GM21360 (cell line): ENCODE results near the gene TIMM23.
"Not testable (repeated sequence)": the region's sequence is repeated elsewhere in the genome, so short reads cannot be mapped to it uniquely, and the experiment has no call there.

Source experiments
- ATAC-seq: cut with Tn5 transposase; IDR thresholded peaks from one replicate; pipeline ENCODE4 v1.9.1; 2021; ENCODE audit warnings: mild to moderate bottlenecking, moderate library complexity; ENCODE audit not compliant: unreplicated experiment

The TIMM23 gene

DNA sequence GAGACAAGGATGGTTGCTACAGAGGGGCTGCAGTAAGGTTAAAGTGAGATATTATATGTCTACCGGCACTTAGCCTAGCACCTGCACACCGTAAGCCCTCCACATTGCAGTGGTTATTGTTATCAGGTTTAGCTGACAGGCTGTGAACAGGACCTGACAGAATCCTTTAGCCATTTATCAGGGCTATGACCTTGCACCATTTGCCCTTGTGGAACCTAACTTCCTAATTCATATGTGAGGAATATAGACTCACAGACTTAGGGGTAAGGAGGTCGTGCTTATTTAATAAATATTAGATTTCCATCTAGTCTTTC, 48.0 kb downstream of the TIMM23 start:
- no peak for ATAC-seq

DNA sequence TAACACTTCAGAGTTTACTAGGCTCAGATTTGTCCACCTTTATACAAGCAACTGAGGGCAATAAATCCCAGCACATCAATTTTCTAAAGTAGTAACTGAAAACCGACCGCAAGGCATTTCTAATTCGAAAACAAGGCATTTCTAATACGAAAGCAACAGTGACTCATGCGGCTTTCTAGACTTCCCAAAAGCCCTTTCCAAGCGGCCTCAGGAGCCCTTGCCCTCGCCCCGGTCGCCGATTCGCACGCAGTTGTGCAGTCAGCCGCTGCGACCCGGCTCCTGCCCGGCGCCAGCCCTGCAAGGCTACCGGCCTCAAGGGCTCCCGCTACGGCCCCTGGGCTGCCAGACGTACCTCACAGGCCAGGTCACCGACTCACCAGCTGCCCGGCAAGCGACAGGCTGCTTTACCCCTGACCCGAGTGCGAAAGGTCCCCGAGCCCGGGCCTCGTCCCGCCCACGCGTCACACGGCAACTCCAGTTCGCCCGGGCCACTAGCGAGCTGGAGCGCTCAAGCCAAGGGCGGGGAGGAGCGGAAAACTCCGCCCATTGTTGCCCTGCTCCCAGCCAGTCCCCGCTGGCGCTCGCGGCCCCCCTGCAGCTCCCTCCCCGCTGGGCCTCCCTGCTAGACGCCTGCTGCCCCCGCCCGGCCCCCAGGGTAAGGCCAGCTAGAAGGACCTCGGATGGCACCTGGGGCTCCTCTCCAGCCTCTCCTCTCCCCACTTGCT, 50.9 kb downstream of the TIMM23 start:
- ATAC-seq: peak; percentile 89

DNA sequence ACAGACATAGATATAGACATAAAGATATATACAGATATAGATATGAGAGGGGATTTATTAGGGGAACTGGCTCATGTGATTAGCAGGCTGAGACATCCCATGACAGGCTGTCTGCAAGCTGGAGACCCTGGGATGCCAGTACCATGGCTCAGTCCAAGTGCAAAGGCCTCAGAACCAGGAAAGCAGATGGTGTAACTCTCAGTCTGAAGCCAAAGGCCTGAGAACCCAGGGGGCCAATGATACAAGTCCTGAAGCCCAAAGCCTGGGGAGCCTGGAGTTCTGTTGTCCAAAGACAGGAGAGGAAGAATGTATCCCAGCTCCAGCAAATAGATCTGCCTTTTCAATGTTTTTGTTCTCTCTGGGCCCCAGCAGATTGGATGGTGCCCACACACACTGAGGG, 52.7 kb downstream of the TIMM23 start:
- no peak for ATAC-seq

DNA sequence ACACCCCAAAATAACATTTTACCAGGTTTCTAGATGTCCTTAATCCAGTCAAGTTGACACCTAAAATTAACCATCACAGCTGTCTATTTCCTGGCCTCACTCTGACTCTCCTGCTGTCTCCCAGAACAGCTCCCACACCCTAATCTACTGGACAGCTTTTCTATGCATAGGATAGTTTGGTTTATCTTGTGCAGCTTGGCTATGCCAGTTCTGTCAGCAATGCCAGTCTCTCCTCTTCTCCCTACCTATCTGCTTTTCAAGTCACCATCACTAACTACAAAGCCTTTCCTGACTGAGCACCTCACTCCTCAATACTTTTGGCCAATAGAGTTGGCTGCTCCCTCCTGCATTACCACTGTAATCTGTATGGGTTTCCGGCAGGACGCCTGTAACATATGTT, 53.1 kb downstream of the TIMM23 start:
- no peak for ATAC-seq

GRCh38 chr10:46026106-46026505, 53.8 kb downstream of the TIMM23 start:
- ATAC-seq: no peak

- no peak for ATAC-seq
Observed at GRCh38 chr10:46028584-46029460, 56.5 kb downstream of the TIMM23 start.

DNA sequence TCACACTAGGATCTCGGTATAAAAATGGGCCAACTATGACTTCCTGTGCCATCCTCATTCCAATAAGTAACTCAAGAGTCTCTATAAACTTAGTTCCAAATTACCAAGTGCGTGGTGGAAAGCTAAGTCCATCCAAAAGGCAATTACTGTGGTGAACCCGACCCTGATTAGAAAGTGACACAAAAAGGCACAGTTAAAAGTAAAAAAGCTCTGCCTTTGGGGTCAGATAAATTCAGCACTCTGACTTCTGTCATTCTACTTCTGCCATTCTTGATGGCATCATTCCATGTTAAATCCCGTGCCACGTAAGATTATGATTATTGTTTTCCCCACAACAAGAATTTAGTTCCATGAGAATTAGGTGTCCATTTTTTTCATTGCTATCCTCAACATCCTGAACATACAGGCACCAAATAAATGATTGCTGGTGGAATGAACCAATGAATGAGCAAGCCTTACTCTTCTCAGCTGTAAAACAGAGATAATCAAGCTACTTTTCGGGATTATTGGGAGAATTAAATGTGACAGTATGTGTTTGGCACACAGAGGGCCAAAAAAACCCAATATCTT, 57.3 kb downstream of the TIMM23 start:
- ATAC-seq: no peak

- peak; percentile 92 for ATAC-seq
Observed at GRCh38 chr10:46030091-46030937, 58.0 kb downstream of the TIMM23 start, which contains the start of gene NCOA4. Gene NCOA4 (minus strand): TSS chr10:46030623. CDS start chr10:46016680, 13,943 bp downstream.

DNA sequence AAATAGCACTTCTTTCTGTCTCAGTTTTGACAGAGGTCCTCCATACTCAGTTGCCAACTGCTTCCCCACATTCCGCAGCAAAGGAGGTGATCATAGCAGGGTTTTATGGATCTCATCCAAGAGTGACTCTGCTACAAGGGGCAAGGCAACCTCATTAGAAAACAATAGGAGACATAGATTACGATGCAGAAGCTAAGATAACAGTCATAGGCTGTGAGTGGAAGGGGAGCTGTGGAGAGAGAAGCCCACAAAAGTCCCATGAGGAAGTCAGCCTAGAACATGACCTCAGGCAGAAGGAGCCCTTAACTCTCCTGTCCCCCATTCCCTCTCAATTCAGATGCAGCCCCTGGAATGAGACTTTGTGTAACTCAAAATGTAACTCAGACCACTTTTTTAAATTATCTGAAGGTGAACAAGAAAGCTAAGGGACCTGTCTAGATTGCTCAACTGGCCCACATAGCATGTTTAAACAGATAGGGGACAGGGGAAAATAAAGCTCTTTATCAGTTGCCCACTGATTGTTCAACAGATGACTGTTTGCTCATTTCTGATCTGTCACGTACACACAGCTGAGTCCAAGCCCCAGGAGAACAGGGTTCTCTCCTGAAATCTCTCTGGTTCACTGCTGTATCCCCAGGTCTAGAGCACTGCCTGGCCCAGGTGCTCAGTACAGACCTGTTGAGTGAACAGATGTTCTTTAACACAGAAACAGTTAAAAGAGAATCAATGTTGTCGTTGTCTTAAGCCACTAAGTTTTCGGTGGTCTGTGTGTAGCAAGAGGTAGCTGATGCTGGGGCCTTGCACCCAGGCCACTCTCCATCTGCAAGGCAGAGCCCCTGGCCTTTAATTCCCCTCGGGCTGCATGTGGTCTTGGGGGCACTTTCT, 59.6 kb downstream of the TIMM23 start:
- no peak for ATAC-seq

DNA sequence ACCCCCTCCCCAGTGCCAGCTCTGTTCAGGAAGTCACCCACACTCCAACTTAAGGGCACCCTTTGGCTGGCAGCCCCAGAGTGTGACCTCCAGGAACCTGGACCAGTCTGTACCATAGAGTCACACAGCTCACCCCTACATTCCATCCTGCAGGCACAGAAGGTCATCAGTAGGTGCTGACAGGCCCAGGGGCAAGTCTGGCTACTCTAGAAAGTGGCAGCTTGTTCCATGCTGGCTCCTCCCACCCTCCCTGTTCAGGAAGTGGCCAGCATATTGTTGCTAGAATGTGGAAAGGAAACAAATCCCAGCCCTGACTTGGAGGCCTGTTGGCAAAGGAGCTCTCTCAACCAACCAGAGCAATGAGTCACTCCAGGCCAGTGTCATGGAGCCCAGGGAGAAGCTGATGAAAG, 61.3 kb downstream of the TIMM23 start:
- no peak for ATAC-seq

DNA sequence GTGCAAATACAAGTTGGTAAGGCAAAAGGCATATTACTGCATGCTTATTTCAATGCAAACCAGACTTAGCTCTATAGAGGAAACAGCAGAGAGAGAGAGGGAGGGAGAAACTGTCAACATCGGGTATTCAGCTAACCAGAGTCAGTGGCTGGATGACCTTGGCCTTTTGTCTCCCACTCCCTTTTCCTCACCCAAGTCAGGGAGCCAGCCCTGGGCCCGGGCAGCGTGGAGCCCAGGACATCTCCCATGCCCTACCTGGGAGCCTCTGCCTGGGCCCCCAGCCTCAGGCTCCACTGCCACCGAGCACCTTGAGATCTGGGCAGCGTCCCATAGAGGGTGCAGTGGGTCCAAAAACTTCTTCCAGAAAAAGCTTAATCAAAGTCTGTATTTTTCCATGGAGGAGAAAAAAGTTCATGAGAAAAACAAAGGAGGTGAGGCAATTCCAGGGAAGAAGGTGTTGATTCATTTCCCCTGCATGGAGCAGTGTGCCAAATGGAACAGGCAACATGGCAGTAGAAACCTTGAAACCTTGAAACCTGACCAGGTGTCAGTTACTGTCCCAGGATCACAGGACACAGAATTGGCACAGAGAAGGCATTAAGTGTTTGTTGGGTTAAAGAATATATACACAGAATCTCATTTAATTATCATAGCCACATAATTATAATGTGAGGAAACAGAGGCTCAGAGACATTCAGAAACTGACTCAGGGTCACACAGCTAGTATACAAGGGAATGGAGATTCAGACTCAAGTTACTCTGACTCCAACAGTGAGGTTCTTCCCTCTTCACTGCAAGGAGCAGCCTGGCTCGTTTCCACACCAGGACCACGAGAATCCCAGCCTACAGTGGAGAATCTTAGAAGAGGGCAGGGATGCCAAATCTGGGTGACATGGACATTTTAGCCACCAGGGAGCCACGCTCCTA, 63.9 kb downstream of the TIMM23 start:
- no peak for ATAC-seq

- no peak for ATAC-seq
Observed at GRCh38 chr10:46037107-46037825, 65.0 kb downstream of the TIMM23 start.

GRCh38 chr10:46040004-46040403, 67.7 kb downstream of the TIMM23 start:
- ATAC-seq: no peak

DNA sequence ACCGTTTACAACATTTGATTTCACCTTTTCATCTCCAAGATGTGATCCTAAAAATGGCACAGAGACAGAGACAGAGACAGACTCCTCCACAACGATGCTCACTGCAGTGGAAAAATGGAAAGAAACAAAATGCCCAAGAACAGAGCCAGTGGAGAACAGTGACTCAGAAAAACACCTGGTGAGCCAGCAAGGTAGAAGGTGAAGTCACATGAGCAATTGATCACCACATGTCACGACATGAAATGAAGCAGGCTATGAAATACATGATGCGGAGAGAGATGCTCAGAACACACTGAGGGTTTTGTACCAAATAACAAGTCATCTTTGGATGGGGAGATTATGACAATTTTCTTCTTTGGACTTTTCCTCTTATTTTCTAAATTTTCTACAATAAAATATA, 70.2 kb downstream of the TIMM23 start:
- ATAC-seq: no peak

DNA sequence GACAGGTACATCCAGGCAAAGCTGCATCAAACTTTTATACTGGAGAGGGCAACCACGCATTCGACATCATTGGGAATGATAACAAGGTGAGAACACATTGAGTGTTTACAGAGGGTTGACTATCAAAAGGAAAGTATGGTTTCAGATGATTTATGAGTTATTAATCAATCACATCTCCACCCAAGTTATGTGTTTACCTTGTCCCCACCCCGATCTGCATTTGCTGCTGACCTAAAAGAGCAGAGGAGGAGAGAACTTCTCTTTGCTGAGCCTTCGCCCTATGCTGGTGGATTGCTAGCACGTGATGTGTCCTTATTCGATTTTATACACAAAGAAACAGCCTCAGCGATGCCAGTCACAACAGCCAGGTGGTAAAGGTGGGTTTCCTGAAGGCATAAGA, 74.0 kb downstream of the TIMM23 start, which contains the start of gene MSMB:
TSS of gene MSMB (minus strand) at position 9 of the 400 bp plus-strand sequence. CDS start 32 bp downstream, outside the sequence.
- ATAC-seq: no peak

DNA sequence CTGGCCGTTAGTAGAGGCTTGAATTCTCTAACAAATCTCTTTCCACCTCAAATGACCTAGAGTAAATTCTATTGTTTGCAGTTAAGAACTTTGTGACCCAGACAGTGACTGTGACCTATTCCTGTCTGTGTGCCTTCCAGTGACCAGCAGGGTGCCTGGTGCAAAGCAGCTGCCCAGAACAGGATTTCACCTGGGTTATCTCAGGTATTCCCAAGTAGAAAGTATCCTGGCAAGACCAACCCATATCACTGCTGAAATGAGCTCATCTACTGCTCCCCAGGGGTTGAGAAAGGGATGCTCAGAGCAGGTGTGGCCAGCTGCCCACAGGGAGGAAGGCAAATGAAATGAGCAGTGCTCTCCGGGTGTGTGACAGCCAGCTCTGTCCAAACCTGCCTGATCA, 75.9 kb downstream of the TIMM23 start:
- ATAC-seq: no peak

DNA sequence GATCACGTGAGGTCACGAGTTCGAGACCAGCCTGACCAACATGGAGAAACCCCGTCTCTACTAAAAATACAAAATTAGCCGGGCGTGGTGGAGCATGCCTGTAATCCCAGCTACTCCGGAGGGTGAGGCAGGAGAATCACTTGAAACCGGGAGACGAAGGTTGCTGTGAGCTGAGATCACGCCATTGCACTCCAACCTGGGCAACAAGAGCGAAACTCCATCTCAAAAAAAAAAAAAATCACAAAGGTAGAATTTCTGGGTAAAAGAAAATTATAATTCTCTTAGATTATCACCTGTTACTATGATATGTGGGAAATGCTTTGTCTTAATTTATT, 77.2 kb downstream of the TIMM23 start:
- ATAC-seq: not testable (repeated sequence)

- ATAC-seq: no peak
Observed at GRCh38 chr10:46050941-46051623, 78.8 kb downstream of the TIMM23 start.
